Caco-2 (cell line): ENCODE results near the gene XPNPEP2. TPM values are rescaled to one million over a fixed set of nuclear protein-coding genes. Genes with fewer than 3 reads are reported as not detected.

ENCODE experiments used
- BruUV-seq: library from RNA; stranded (reverse); fragments of 400-500 nt; replicated peaks from 2 replicates; lab custom pipeline; 2021; lab: Mats Ljungman, UMichigan
- CTCF ChIA-PET: fragments of 300-600 bp; sonication (Branson Sonifier 250); formaldehyde crosslinking; loops from one replicate; lab custom pipeline; 2022; ENCODE audit warnings: antibody characterized with exemption; lab: Charles Lee
- POLR2A ChIA-PET: fragments of 300-600 bp; sonication (Branson Sonifier 250); formaldehyde crosslinking; loops from one replicate; lab custom pipeline; 2022; ENCODE audit warnings: antibody characterized with exemption; lab: Charles Lee
- DNase-seq, 2 experiments: peaks; one replicate each; pipeline versions ENCODE4 v3.0.0 to v3.0.0-alpha.2; 2020 to 2022
- H3K27me3 ChIP-seq: replicated peaks from 2 replicates; pipeline ENCODE4 v1.6.0; 2011; ENCODE audit warnings: low read length; ENCODE audit not compliant: control insufficient read depth, insufficient read depth
- H3K36me3 ChIP-seq: 2 replicates; pipeline ENCODE4 v1.5.1; 2011; ENCODE audit warnings: low read length; ENCODE audit not compliant: control insufficient read depth, insufficient read depth
- H3K4me1 ChIP-seq: fragments of 250-450 bp; sonication (Bioruptor Pico); 2 replicates; pipeline ENCODE4 v1.5.1; 2020; ENCODE audit warnings: mild to moderate bottlenecking
- H3K4me3 ChIP-seq: 2 replicates; pipeline ENCODE4 v1.5.1; 2011; ENCODE audit warnings: low read depth, mild to moderate bottlenecking, control low read depth, low read length
- H3K9me3 ChIP-seq: fragments of 250-450 bp; sonication (Bioruptor Pico); 2 replicates; pipeline ENCODE4 v1.5.1; 2020; ENCODE audit warnings: mild to moderate bottlenecking, moderate library complexity
- H3K27ac Mint-ChIP-seq: one replicate; pipeline ENCODE4 v1.8.0; 2022; ENCODE audit warnings: mixed read lengths; ENCODE audit not compliant: unreplicated experiment
- H3K27me3 Mint-ChIP-seq: one replicate; pipeline ENCODE4 v1.8.0; 2022; ENCODE audit warnings: mixed read lengths; ENCODE audit not compliant: insufficient read depth, unreplicated experiment
- H3K36me3 Mint-ChIP-seq: one replicate; pipeline ENCODE4 v1.8.0; 2022; ENCODE audit warnings: mild to moderate bottlenecking, mixed read lengths; ENCODE audit not compliant: insufficient read depth, unreplicated experiment
- H3K4me1 Mint-ChIP-seq: one replicate; pipeline ENCODE4 v1.8.0; 2022; ENCODE audit warnings: low read depth, mixed read lengths; ENCODE audit not compliant: unreplicated experiment
- H3K4me3 Mint-ChIP-seq: one replicate; pipeline ENCODE4 v1.8.0; 2022; ENCODE audit warnings: mild to moderate bottlenecking, moderate library complexity, mixed read lengths; ENCODE audit not compliant: unreplicated experiment
- H3K9me3 Mint-ChIP-seq: one replicate; pipeline ENCODE4 v1.8.0; 2022; ENCODE audit warnings: mixed read lengths; ENCODE audit not compliant: unreplicated experiment
- intact Hi-C: fragments of 100-400 bp; cut with micrococcal nuclease; formaldehyde crosslinking; loops from one replicate; pipeline ENCODE4 v1.10.0; 2022; ENCODE audit not compliant: unreplicated experiment
- total RNA-seq: library from RNA; stranded (reverse); gene quantifications from 2 replicates; pipeline ENCODE4 v1.2.3, GENCODE V29; 2022
- TF ChIP-seq, protein P1 (sequence below), 2 experiments: fragments of 200-600 bp in 1 of 2; IDR thresholded peaks; 1 replicate in 1 of 2; 2 replicates in 1 of 2; pipeline versions ENCODE4 v1.5.1 to v1.8.0; 2011 to 2022; ENCODE audit warnings: antibody characterized with exemption in 1 of 2, control low read depth in 1 of 2, inconsistent platforms in 1 of 2, low read depth in 1 of 2, low read length in 1 of 2, mild to moderate bottlenecking in 1 of 2, moderate library complexity in 1 of 2; ENCODE audit not compliant: insufficient read depth in 1 of 2, severe bottlenecking in 1 of 2, unreplicated experiment in 1 of 2

Gene XPNPEP2
- total RNA-seq, 1 experiment from 2014 or later, result 0.32 TPM

GRCh38 chrX:129736491-129736890 is 2.3 kb upstream of the XPNPEP2 start:
- ChIA-PET POLR2A (no interaction called here), CTCF (no interaction called here)
- Histone ChIP-seq H3K36me3 (no peaks in the 10 kb centered on the region), H3K4me1 (peaks cover 17% of the 10 kb centered on the region), H3K4me3 (no peak overlapping the region), H3K27me3 (no peaks in the 10 kb centered on the region), H3K9me3 (no peaks in the 10 kb centered on the region)
- no TSS peak for BruUV-seq
- Mint-ChIP-seq H3K27me3 (no peaks in the 10 kb centered on the region), H3K9me3 (no peaks in the 10 kb centered on the region), H3K4me1 (peaks cover 20% of the 10 kb centered on the region), H3K27ac (no peak overlapping the region), H3K4me3 (no peak overlapping the region), H3K36me3 (no peaks in the 10 kb centered on the region)
- DNase-seq, result no peak
- intact Hi-C loops, result no loop called here
- TF ChIP-seq, protein P1, sequence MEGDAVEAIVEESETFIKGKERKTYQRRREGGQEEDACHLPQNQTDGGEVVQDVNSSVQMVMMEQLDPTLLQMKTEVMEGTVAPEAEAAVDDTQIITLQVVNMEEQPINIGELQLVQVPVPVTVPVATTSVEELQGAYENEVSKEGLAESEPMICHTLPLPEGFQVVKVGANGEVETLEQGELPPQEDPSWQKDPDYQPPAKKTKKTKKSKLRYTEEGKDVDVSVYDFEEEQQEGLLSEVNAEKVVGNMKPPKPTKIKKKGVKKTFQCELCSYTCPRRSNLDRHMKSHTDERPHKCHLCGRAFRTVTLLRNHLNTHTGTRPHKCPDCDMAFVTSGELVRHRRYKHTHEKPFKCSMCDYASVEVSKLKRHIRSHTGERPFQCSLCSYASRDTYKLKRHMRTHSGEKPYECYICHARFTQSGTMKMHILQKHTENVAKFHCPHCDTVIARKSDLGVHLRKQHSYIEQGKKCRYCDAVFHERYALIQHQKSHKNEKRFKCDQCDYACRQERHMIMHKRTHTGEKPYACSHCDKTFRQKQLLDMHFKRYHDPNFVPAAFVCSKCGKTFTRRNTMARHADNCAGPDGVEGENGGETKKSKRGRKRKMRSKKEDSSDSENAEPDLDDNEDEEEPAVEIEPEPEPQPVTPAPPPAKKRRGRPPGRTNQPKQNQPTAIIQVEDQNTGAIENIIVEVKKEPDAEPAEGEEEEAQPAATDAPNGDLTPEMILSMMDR (IDR thresholded peaks at IDR 0.05; ENCODE audit: insufficient read depth in 1 of 2, low read depth in 1 of 2, low read length in 1 of 2, severe bottlenecking in 1 of 2, unreplicated experiment in 1 of 2), result no peak

GRCh38 chrX:129737916-129738315 is 863 bp upstream of the XPNPEP2 start:
- no peak overlapping the region for H3K4me3 Mint-ChIP-seq
- H3K9me3 ChIP-seq, result no peaks in the 10 kb centered on the region
- no TSS peak for BruUV-seq
- CTCF ChIA-PET, result no interaction called here
- intact Hi-C loops, result no loop called here
- peak overlapping the region; percentile 34 for H3K27ac Mint-ChIP-seq
- H3K27me3 ChIP-seq, result no peaks in the 10 kb centered on the region
- no peaks in the 10 kb centered on the region for H3K36me3 Mint-ChIP-seq
- no peak for DNase-seq
- H3K4me1 Mint-ChIP-seq, result peaks cover 20% of the 10 kb centered on the region
- H3K36me3 ChIP-seq, result no peaks in the 10 kb centered on the region
- TF ChIP-seq, protein P1 (IDR thresholded peaks at IDR 0.05; ENCODE audit: insufficient read depth in 1 of 2, low read depth in 1 of 2, low read length in 1 of 2, severe bottlenecking in 1 of 2, unreplicated experiment in 1 of 2), result no peak
- no peak overlapping the region for H3K4me3 ChIP-seq
- no peaks in the 10 kb centered on the region for H3K9me3 Mint-ChIP-seq
- peaks cover 17% of the 10 kb centered on the region for H3K4me1 ChIP-seq
- POLR2A ChIA-PET, result no interaction called here
- no peaks in the 10 kb centered on the region for H3K27me3 Mint-ChIP-seq

- Mint-ChIP-seq H3K36me3 (no peaks in the 10 kb centered on the region), H3K9me3 (no peaks in the 10 kb centered on the region), H3K4me1 (peaks cover 20% of the 10 kb centered on the region), H3K27ac (no peak overlapping the region), H3K4me3 (no peak overlapping the region), H3K27me3 (no peaks in the 10 kb centered on the region)
- POLR2A ChIA-PET, result no interaction called here
- intact Hi-C loops, result no loop called here
- BruUV-seq, result no TSS peak
- DNase-seq, result peak in 1 of 2 experiments; percentile 17
- TF ChIP-seq, protein P1 (IDR thresholded peaks at IDR 0.05; ENCODE audit: insufficient read depth in 1 of 2, low read depth in 1 of 2, low read length in 1 of 2, severe bottlenecking in 1 of 2, unreplicated experiment in 1 of 2), result no peak
- H3K27me3 ChIP-seq, result no peaks in the 10 kb centered on the region
- H3K4me1 ChIP-seq, result peaks cover 17% of the 10 kb centered on the region
- no peak overlapping the region for H3K4me3 ChIP-seq
- CTCF ChIA-PET, result no interaction called here
- no peaks in the 10 kb centered on the region for H3K9me3 ChIP-seq
- H3K36me3 ChIP-seq, result no peaks in the 10 kb centered on the region
Observed at GRCh38 chrX:129739578-129739977, 799 bp downstream of the XPNPEP2 start.
